Mesenteric fat pad (tissue), 1 donor: ENCODE results near the gene GCKR. TPM values are rescaled to one million over a fixed set of nuclear protein-coding genes. Genes with fewer than 3 reads are reported as not detected.

ENCODE experiments used
- DNase-seq: peaks from one replicate; pipeline ENCODE4 v3.0.0-alpha.2; 2020; ENCODE audit warnings: low spot score
- total RNA-seq: library from RNA; stranded (reverse); fragmentation: NEBNext Ultra II Directional; extraction: Animal tissue kit (Norgen Biotek cat#: 25700); gene quantifications from one replicate; pipeline ENCODE4 v1.2.1, GENCODE V29; 2021
- donor health status: DM: yes; HTN: yes; CAD: no.

The GCKR gene
- total RNA-seq, 1 donor from 2014 or later: 4.2 TPM

DNA sequence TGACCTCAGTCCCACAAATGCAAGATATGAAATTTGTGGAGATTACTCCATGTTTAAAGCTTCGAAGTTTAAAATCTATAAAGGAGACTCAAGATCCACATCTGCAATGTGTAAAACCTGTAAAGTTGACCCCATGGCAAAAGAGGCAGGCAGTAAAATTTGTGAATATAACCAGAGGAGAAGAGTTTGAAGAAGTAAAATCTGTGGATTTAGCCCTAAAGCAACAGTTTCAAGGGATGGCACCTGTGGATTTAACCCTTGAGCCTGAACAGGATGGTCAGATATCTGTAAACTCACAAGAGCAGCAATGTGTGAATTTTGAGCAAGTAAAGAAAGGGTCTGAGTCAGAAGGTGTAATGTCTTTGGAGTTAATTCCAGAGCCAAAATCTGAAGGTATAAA is 75.0 kb downstream of the GCKR start:
- no peak for DNase-seq

DNA sequence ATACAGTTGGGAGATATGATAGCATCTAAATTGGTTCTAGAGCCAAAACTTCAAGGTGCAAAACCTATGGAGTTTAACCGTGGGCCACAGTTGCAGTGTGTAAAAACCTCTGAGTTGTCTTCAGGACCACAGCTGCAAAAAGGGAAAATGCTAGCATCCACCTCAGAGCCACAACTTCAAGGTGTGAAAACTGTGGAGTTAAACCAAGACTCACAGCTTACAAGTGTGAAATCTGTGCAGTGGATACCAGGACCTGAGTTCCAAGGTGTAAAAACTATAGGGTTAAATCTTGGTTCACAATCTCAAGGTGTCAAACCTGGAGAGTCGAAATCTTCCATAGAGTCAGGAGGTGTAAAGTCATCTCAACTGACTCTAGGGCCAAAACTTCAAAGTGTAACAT is 75.8 kb downstream of the GCKR start:
- DNase-seq: no peak

DNA sequence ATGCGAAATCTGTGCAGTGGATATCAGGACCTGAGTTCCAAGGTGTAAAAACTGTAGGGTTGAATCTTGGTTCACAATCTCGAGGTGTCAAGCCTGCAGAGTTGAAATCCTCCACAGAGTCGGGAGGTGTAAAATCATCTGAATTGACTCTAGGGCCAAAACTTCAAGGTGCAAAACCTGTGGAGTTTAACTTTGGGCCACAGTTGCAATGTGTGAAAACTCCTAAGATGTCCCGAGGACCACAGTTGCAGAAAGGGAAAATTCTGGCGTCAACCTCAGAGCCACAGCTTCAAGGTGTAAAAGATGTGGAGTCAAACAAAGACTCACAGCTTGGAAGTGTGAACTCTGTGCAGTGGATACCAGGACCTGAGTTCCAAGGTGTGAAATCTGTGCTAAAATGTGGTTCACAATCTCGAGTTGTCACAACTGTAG is 76.4 kb downstream of the GCKR start:
- no peak for DNase-seq

Other genes with a start within 250 kb of the GCKR start
- gene SLC30A3, start 233.8 kb upstream of the GCKR start, total RNA-seq: not detected
- not detected for gene DNAJC5G, start 221.4 kb upstream of the GCKR start, total RNA-seq
- gene TRIM54, start 214.4 kb upstream of the GCKR start, total RNA-seq: not detected
- 1.0 TPM for gene UCN, start 188.4 kb upstream of the GCKR start, total RNA-seq
- 61.9 TPM for gene MPV17, start 173.7 kb upstream of the GCKR start, total RNA-seq
- 44.8 TPM for gene GTF3C2, start 140.1 kb upstream of the GCKR start, total RNA-seq
- gene EIF2B4, start 126.5 kb upstream of the GCKR start, total RNA-seq: 47.0 TPM
- 110 TPM for gene SNX17, start 126.2 kb upstream of the GCKR start, total RNA-seq
- 20.7 TPM for gene ZNF513, start 116.1 kb upstream of the GCKR start, total RNA-seq
- gene PPM1G, start 87.2 kb upstream of the GCKR start, total RNA-seq: 56.7 TPM
- gene NRBP1, start 68.2 kb upstream of the GCKR start, total RNA-seq: 92.9 TPM
- gene KRTCAP3, start 54.5 kb upstream of the GCKR start, total RNA-seq: 0.48 TPM
- 21.4 TPM for gene IFT172, start 7.1 kb upstream of the GCKR start, total RNA-seq
- 136 TPM for gene FNDC4, start 1.6 kb upstream of the GCKR start, total RNA-seq
- 16.6 TPM for gene ZNF512, start 86.2 kb downstream of the GCKR start, total RNA-seq
- gene CCDC121, start 132.2 kb downstream of the GCKR start, total RNA-seq: 2.2 TPM
- 23.1 TPM for gene GPN1, start 132.2 kb downstream of the GCKR start, total RNA-seq
- 28.1 TPM for gene SUPT7L, start 166.8 kb downstream of the GCKR start, total RNA-seq
- gene SLC4A1AP, start 167.1 kb downstream of the GCKR start, total RNA-seq: 18.0 TPM